Endometrial microvascular endothelial cells (primary cell): ENCODE measurements around the gene STAMBPL1. TPM values are rescaled to one million over a fixed set of nuclear protein-coding genes. Genes with fewer than 3 reads are reported as not detected.

ENCODE experiments used
- in situ Hi-C: cut with HindIII; loops from 2 replicates; pipeline ENCODE4 v1.10.0; 2017; ENCODE audit warnings: low sequenced_read_pairs, low pct_unique_long_range_greater_than_20kb; ENCODE audit errors: inconsistent ontology term
- total RNA-seq: library from RNA; depleted of rRNA; stranded (reverse); fragments of >200 nt; gene quantifications from one replicate; pipeline ENCODE4 v1.2.3, GENCODE V29; 2015; ENCODE audit errors: inconsistent ontology term

STAMBPL1 gene
- total RNA-seq, 1 donor from 2014 or later = 1.1 TPM

DNA sequence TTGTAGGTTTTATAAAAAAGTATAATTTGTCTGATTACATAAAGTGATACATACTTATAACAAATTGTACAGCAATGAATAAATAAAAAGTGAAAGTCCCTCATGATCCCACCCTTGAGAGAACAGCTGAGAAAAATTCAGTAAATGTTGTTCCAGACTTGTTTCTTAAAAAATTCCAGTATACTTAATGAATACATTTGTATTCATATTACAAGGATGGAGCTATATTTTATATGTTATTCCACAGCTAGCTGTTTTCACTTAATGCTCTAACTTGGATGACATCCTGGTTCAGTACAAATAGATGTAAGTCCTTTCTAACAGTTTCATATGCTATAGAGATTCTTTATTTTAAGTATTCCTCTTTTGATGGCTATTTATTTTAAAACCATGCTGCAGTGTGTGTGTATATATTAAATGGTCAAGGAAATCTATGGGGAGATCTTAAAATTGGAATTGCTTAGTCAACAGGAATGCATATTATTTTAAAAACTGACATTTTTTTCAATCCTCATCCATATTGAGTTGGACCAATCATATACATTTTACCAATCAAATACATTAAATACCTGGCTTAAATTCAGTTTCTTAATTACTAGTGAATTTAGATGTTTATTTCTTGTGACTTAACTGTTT lies 8.9 kb downstream of the STAMBPL1 start:
- in situ Hi-C loops = no loop called here

DNA sequence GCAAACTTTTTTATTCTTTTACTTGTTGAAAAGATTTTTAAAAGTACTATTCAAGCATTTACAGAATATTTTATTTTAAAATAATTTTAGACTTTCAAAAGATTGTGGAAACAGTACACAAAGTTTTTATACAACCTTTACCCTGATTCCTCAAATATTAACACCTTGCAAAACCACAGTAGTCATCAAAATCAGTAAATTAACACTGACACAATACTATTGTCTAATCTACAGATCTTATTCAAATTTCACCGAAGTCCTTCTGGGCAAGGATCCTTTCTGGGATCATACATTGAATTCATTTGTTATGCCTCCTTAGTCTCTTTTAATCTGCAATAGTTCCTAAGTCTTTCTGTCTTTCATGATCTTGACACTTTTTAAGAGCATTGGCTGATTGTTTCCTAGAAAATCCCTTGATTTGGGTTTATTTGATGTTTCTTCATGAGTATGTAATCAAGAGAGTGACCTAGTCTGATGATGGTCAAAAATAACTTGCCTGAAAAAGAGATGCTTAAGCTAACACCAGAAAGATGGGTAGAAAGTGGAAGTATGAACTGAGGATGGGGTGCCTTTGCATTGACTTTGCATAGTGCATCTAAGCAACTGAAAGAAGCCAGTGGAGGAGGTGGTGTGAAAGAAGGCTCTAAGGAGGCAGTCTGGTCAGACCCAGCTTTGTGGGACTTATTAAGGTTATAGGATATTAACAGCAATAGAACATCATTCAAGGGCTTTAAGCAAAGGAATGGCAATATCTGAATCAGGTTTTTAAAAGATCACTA lies 9.7 kb downstream of the STAMBPL1 start:
- in situ Hi-C loops = no loop called here

DNA sequence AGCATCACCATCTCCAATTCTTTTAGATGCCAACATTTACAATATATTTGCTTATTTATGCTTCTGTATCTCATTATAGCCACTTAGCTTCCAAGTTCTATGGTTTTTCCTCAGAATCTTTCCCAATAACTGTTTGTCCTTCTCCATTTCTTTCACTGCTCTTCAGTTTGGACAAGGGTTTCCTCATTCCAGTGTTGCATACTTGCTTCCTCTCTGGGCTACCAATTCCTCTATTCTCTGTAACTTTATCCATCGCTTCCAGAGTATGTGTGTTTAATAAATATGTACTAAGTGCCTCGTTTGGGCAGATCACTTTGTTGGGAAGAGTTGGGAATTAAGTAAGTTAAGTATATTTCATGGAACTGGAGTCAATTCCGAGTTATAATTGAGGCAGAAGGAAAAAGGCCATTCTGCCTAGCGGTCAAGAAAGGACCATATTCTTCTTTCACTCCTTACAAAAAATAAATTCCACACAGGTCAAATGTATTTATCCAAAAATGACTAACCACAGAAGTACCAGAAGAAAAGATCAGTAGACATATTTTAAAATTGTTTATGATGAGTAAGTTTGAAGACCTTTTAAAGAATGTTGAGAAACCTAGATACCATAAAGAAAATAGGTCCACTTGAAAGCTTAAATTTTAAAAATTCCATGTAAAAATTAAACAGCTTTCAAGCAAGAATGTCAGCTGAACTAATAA lies 10.8 kb downstream of the STAMBPL1 start:
- in situ Hi-C loops = no loop called here

DNA sequence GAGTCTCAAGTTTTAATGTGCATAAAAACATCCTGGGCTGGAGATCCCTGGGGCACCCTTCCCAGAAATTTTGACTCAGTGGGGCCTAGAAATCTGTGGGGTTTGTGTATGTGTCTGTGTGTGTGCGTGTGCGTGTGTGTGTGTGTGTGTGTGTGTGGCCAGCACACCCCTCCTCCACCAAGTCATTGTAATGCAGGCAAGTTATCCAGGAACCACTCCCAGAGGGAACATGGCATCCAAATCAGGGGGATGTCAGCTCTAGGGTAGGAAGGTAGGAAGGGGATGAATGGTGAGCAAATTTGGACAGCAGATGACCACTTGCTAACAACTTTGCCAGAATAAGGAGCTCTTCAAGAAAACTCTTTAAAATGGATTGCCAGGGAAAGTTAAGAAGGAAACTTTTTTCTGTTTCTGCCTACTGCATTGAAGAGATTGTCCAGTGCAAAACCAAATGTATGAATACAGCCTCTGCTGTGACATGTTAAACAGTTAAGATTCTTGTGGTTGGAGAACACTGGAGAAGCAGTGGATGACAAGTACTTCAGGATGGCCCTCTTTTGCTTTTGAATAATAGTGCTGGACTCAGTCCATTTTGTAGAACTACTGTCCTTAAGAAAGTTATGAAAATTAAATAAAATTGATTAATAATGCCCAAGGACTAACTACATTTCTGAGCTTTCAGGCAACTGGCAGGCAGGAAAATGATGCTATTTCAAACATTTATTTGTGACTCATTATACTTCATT lies 12.3 kb downstream of the STAMBPL1 start:
- in situ Hi-C loops = no loop called here

DNA sequence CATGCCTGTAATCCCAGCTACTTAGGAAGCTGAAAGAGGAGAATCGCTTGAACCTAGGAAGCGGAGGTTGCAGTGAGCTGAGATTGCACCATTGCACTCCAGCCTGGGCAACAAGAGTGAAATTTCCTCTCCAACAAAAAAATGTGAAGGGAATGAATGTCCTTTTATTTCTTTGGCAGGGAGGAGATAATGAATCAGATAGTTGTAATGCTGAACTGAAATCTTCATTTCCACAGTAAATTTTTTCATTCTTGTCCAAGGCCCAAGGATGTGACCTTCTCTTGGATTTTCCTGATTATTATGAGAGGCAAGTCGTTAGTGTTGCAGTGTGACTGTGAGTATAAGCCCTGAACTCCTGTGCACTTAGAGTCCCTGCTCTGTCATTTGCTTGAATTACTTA lies 13.6 kb downstream of the STAMBPL1 start:
- in situ Hi-C loops = no loop called here

DNA sequence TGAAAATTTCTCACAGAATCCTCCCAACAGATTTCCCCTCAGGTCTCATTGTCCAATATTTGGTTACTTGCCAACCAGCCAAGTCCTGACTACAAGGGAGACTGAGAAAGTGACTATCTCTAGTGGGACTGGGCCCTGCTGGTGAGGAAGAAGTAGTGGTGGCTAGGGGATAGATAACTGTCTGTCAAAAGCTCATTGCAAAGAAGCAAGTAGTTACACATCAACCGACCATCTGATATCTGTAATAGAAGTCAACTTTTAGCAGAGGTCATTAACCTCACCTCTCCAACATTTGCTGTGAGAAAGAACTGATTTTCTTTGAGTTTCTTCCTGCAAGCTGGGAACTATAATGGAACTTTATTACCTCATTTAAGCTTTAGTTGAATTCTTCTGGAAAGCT lies 15.2 kb downstream of the STAMBPL1 start:
- in situ Hi-C loops = no loop called here

DNA sequence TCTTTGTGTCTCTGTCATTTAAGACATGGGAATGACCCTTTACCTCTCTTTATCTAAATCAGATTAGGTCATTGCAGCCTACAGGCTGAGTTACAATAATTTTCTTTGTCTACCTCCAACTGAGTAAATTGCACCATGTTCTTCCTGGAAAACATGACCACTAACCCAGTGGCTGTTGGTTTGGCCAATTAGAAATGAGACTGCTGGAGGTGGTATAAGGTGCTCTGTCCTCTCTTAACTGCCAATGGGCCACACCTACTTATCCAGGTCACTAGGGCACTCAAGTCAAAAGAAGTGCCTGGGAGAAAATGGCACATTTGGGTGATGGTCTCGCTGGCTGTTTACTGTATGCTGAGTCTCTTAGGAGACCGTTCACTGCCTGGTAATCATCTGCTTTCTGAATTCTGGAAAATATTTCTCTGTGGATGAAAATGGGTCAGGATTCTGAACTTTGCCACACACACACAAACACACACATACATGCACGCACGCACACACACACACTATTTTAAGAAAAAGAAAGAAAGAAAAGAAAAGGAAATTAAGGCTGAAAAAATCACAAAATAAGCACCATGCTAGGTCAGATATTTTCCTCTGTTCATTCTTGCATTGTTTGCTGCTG lies 16.4 kb downstream of the STAMBPL1 start:
- in situ Hi-C loops = no loop called here

DNA sequence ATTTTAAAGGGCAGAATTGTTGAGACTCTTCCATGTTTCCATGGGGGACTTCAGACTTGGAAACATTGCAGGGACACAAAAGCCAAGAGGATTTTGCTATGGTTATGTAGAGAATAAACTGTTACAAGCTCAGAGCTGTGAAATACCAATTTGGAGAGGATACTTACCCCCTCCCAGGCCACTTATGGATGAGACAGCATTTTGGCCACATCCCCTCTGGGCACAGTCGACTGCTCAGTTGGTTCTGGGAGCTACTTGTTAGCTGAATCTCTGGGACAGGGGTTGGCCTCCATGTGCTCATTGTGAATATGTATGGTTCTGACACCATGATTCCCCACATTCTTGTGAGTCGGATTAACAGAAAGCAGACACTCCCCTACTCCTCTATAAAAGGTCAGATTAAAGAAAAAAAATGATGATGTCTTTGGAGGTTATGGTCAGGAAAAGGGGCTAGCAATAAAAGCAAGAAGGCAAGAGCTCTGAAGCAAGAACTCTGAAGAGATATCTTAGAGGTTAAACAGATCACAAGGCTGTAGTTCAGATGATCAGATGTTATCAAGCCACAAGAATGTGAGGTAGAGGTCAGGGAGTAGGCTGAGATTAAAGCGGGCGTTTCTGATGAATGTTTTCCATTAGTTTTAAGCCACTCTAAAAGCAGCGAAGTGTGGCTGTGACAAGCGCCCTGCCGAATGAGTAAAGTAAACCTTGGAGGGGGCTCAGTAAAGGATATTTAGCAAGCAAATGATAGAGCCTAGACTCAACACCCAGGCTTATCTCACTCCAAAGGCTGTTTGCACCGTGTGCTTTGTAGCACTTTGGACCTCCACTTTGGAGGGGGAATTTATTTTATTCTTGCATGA lies 17.2 kb downstream of the STAMBPL1 start:
- in situ Hi-C loops = no loop called here

DNA sequence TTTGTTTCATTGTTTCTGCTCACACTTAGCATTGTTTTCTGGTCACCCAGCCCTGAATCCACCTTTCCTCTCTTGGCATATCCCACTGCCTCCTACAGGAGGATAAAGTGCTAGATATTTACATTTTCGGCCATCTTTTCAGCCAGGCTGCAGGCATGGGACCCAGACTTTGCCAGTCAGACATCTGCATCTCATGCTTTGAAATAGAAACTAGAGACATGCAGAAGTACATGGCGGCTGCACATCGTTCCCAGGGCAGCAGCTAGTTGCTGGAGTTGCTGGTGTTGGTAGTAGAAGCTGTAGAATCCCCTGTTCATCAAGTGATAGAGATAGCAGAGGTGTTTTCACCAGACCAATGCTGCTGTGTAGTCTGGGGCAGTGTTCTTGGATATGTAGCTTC lies 18.7 kb downstream of the STAMBPL1 start:
- in situ Hi-C loops = no loop called here

DNA sequence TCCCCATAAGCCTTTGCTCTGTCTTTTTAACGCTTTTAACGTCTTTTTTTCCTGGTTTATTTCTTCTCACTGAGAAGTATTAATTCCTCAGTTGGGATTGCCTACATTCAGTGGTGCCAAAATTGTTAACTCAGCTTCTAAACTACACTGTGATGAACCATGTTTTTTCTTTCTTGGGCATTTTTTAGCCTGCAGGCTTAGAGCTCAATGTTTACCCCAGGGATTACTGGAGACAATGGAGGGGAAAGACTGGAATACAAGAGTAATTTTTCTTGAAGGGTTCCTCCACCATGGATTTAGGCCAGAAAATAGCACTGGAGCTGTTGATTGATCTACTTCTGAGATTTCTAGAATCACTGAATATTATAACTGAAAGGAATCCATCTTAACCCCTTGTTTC lies 19.8 kb downstream of the STAMBPL1 start:
- in situ Hi-C loops = no loop called here

DNA sequence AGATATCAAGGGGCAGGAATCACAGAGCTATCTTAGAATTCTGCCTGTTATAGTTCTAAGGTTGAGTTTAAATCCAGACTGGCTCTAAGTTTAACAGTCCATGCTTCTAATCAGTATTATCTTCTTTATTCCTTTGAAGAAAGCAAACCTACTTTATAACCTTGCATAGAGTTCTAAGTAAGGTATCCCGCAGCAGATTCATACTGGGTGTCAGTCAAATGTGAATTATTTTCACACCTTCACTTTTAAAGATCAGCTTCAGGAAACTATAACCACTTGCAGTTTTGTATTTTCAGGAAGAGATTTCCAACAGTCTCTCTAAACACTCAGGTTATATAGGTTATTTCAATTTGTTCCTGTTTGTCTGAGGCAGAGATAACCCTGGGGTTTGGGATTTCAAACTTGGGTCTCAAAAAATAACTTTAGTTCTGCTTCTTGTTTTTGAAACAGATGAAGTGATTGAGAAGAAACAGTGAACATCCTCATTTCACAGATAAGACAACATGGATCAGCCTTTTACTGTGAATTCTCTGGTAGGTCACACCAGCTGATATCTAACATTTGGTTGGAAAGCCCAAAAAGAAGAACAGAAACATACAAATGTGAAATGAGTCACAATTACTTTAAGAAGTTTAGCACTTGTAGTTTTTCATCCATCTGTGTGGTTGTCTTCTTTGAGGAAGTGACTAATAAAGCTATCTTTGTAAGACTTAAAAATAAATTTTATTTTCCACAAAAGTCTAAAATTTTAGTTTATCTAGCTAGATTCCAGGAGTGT lies 21.4 kb downstream of the STAMBPL1 start:
- in situ Hi-C loops = no loop called here

DNA sequence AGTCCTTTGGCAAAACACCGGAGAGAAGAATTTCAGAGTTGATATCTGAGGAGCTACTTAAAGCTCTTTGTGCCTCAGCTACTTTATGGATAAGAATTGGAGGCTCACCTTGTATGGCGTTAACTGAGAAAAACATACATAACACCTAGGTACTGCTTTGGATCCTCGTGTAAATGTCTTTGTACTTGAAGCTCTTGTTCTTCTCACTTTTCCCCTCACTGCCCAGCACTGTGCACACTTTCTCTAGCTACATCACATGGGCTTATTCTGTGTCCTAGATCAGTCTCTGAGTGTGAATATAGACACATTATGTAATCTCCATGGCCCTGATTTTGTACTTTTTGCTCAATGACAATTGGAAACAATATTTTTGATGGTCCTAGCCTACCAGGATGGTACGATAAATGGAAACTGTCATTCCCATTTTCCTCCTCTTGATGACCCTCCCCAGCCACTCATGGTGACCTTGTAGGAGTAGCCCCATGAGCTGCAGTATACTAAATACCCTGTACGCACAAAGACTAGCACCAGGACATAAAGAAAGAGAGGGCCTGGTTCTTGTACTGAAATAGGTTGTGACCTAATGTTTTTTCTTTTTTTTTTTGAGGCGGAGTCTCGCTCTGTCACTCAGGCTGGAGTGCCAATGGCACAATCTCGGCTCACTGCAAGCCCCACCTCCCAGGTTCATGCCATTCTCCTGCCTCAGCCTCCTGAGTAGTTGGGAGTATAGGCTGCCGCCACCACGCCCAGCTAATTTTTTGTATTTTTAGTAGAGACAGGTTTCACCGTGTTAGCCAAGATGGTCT lies 22.1 kb downstream of the STAMBPL1 start:
- in situ Hi-C loops = no loop called here

DNA sequence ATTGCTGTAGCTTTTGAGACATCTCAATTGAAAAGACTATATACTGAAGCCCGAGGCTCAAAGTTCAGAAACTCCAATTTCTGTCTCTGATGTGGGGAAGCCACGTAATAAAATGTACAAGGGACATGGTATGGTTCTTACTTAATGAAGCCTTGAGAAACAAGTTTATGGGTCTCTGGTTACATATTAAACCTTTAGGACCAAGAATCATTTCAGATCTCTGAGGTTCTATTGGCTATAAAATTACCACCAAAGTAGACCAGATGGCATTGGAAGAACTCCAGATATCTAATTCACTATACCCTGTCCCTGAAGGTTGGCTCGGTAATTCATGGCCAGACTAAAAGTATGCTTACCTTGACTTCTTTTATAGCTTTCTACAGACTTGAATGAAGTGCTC lies 23.7 kb downstream of the STAMBPL1 start:
- in situ Hi-C loops = no loop called here

DNA sequence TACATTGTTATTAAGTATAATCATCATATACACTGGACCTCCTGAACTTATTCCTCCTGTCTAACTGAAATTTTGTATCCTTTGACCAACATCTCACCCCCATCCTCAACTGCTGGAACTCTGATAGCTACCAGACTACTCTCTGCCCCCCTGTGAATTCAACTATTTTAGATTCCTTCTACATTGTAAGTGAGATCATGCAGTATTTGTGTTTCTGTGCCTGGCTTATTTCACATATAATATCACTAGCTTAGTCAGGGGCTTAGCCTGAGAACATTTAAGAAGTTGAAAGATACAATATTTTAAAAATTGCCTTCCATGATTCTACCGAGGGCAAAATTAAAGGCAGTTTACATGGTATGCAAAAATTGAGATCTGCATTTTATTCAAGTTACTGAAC lies 26.9 kb downstream of the STAMBPL1 start:
- in situ Hi-C loops = no loop called here

DNA sequence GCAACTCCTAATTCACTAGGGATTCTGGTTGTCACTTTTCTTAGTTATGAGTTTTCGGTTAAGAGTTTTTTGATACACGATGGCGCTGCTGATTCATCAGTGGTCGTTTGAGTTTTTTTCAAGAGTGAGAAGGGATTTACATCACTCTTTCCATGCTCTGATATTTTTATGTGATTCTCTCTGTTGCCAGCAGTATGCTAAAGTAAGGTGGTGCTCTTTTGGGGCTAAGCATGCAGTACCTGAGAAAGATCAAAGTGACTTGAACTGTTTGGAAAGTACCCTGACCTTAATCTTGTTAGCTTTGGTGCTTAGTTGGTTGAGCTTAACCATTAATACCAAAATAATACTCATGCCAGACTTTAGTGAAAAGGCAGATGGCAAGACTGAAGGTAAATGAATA lies 28.1 kb downstream of the STAMBPL1 start:
- in situ Hi-C loops = no loop called here

DNA sequence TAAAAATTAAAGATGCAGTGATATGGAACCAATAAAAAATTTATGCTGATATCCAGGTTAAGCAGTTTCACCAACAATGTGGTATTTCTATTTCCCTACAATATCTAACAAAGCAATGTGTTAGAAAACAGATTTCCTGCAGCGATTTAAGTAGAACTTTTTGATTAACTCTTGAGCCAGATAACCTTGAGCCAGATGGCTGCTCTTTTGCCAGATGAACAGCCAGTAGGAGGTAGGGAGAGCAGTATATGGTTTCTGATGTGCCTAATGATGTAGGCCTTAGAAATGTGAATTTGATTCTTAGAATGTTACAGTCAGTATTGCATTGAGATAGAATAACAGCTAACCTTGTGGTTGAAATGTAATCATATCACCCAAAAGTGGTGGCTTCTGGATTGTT lies 31.1 kb downstream of the STAMBPL1 start:
- in situ Hi-C loops = no loop called here

DNA sequence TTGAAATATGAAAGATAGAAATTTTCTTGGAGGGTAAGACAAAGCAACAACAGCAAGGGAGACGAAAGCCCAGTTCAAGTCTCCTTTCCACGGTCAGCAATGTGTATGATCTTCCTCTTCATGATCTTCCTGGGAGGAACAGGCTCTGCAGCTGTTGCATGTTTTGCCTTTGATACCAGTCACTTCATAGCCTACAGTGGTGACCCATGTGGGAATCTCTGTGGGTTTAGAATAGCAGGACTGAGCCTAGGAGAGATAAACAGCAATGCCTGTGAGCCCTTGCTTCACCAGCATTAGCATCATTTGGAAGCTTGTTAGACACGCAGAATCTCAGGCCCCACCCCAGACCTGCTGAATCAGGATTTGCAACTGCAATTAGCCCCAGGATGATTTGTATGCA lies 31.8 kb downstream of the STAMBPL1 start:
- in situ Hi-C loops = no loop called here
